Panc1 (cell line): ENCODE data around the gene SLC1A3. TPM values are rescaled to one million over a fixed set of nuclear protein-coding genes. Genes with fewer than 3 reads are reported as not detected.

Experiments
- ATAC-seq: fragments of 200-7000 bp; cut with Tn5 transposase; 2 replicates; pipeline ENCODE4 v1.9.1; 2020; ENCODE audit warnings: mild to moderate bottlenecking, moderate library complexity
- BruUV-seq: library from RNA; stranded (reverse); fragments of 400-500 nt; replicated peaks from 2 replicates; lab custom pipeline; 2021; lab: Mats Ljungman, UMichigan
- CTCF ChIA-PET: fragments of 300-600 bp; sonication (Branson Sonifier 250); formaldehyde crosslinking; loops from one replicate; lab custom pipeline; 2022; ENCODE audit warnings: antibody characterized with exemption; lab: Charles Lee
- POLR2A ChIA-PET: fragments of 300-600 bp; sonication (Branson Sonifier 250); formaldehyde crosslinking; loops from one replicate; lab custom pipeline; 2022; ENCODE audit warnings: antibody characterized with exemption; lab: Charles Lee
- DNase-seq: peaks from one replicate; pipeline ENCODE4 v3.0.0-alpha.2; 2010; ENCODE audit warnings: low read depth, low spot score
- H3K27ac ChIP-seq: 2 replicates; pipeline ENCODE4 v1.5.1; 2011; ENCODE audit warnings: mild to moderate bottlenecking, low read length, inconsistent platforms
- H3K27me3 ChIP-seq: fragments of 200-500 bp; sonication (Bioruptor generic); 2 replicates; pipeline ENCODE4 v1.6.0; 2014; ENCODE audit warnings: low read length, inconsistent platforms; ENCODE audit not compliant: control insufficient read depth, insufficient read depth
- H3K36me3 ChIP-seq: fragments of 200-500 bp; sonication (Bioruptor generic); 2 replicates; pipeline ENCODE4 v1.5.1; 2014; ENCODE audit warnings: inconsistent platforms, mild to moderate bottlenecking, low read length, moderate library complexity; ENCODE audit not compliant: control insufficient read depth, insufficient read depth
- H3K4me1 ChIP-seq: 2 replicates; pipeline ENCODE4 v1.5.1; 2011; ENCODE audit warnings: inconsistent platforms, mild to moderate bottlenecking, low read length, moderate library complexity; ENCODE audit not compliant: control insufficient read depth, insufficient read depth
- H3K4me3 ChIP-seq, 2 experiments: 2 replicates each; pipeline ENCODE4 v1.5.1; 2011 to 2012; ENCODE audit warnings: low read depth in 2 of 2, low read length in 2 of 2, mild to moderate bottlenecking in 2 of 2, inconsistent platforms in 1 of 2, moderate library complexity in 1 of 2
- H3K9me3 ChIP-seq: fragments of 200-500 bp; sonication (Bioruptor generic); 2 replicates; pipeline ENCODE4 v1.5.1; 2014; ENCODE audit warnings: low read depth, mild to moderate bottlenecking, inconsistent platforms, low read length, moderate library complexity; ENCODE audit not compliant: control insufficient read depth, insufficient read depth
- POLR2AphosphoS5 ChIP-seq: IDR thresholded peaks from 2 replicates; pipeline ENCODE4 v1.6.1; 2012; ENCODE audit warnings: mild to moderate bottlenecking, low read depth, low read length, moderate library complexity
- SIN3A ChIP-seq: IDR thresholded peaks from 2 replicates; pipeline ENCODE4 v1.6.1; 2012; ENCODE audit warnings: low read depth, mild to moderate bottlenecking, low read length, moderate library complexity, borderline replicate concordance; ENCODE audit not compliant: insufficient read depth
- TCF7L2 ChIP-seq: IDR thresholded peaks from 2 replicates; pipeline ENCODE4 v1.6.1; 2011; ENCODE audit warnings: mild to moderate bottlenecking, low read depth, low read length, inconsistent platforms
- in situ Hi-C: cut with HindIII; loops from 2 replicates; pipeline ENCODE4 v1.10.0; 2016; ENCODE audit warnings: low sequenced_read_pairs, low pct_unique_long_range_greater_than_20kb
- intact Hi-C: fragments of 100-400 bp; cut with micrococcal nuclease; formaldehyde crosslinking; loops from one replicate; pipeline ENCODE4 v1.10.0; 2022; ENCODE audit not compliant: unreplicated experiment
- total RNA-seq: library from RNA; stranded (reverse); gene quantifications from one replicate; pipeline ENCODE4 v1.2.1, GENCODE V29; 2021; ENCODE audit not compliant: unreplicated experiment
- TF ChIP-seq, protein P1 (sequence below), 2 experiments: IDR thresholded peaks; 2 replicates each; pipeline ENCODE4 v1.6.1; 2011 to 2012; ENCODE audit warnings: low read depth in 2 of 2, control low read depth in 1 of 2, low read length in 1 of 2, mild to moderate bottlenecking in 1 of 2, moderate library complexity in 1 of 2; ENCODE audit not compliant: insufficient read depth in 1 of 2
- TF ChIP-seq, protein P2 (sequence below): fragments of 450-650 bp; IDR thresholded peaks from 2 replicates; pipeline ENCODE4 v1.5.1; 2017; ENCODE audit warnings: mild to moderate bottlenecking

Gene SLC1A3
- total RNA-seq, 1 experiment from 2014 or later, result 0.13 TPM

DNA sequence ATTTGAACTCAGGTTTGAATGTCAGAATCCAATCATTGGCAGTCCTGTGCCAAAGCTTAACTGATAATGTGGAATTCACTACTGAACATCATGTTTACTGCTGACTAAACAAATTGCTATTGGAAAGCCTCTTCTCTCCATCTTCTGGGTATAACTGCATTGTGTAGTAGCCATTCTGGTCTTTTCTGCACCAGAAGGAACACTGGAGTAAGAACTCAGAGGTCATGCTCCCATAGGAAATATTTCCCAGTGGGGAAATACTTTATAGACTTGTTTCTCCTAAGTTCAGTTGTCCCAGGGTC lies 25.9 kb downstream of the SLC1A3 start:
- no peaks in the 10 kb centered on the region for H3K36me3 ChIP-seq
- intact Hi-C loops (no loop called here), in situ Hi-C loops (no loop called here)
- H3K4me1 ChIP-seq, result no peaks in the 10 kb centered on the region
- no peak overlapping the region for H3K4me3 ChIP-seq
- CTCF ChIA-PET, result no interaction called here
- no peak for DNase-seq
- H3K9me3 ChIP-seq, result no peaks in the 10 kb centered on the region
- TF ChIP-seq, protein P1, sequence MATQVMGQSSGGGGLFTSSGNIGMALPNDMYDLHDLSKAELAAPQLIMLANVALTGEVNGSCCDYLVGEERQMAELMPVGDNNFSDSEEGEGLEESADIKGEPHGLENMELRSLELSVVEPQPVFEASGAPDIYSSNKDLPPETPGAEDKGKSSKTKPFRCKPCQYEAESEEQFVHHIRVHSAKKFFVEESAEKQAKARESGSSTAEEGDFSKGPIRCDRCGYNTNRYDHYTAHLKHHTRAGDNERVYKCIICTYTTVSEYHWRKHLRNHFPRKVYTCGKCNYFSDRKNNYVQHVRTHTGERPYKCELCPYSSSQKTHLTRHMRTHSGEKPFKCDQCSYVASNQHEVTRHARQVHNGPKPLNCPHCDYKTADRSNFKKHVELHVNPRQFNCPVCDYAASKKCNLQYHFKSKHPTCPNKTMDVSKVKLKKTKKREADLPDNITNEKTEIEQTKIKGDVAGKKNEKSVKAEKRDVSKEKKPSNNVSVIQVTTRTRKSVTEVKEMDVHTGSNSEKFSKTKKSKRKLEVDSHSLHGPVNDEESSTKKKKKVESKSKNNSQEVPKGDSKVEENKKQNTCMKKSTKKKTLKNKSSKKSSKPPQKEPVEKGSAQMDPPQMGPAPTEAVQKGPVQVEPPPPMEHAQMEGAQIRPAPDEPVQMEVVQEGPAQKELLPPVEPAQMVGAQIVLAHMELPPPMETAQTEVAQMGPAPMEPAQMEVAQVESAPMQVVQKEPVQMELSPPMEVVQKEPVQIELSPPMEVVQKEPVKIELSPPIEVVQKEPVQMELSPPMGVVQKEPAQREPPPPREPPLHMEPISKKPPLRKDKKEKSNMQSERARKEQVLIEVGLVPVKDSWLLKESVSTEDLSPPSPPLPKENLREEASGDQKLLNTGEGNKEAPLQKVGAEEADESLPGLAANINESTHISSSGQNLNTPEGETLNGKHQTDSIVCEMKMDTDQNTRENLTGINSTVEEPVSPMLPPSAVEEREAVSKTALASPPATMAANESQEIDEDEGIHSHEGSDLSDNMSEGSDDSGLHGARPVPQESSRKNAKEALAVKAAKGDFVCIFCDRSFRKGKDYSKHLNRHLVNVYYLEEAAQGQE (IDR thresholded peaks at IDR 0.05; ENCODE audit: insufficient read depth in 1 of 2, low read depth in 2 of 2, low read length in 1 of 2), result no peak
- TF ChIP-seq TCF7L2 (no peak), POLR2AphosphoS5 (no peak), SIN3A (no peak)
- H3K27ac ChIP-seq, result no peak overlapping the region
- peaks cover 10% of the 10 kb centered on the region; the same call in 1 of the 2 replicates for H3K27me3 ChIP-seq
- POLR2A ChIA-PET, result no interaction called here
- no TSS peak for BruUV-seq
- no peak for ATAC-seq

GRCh38 chr5:36635721-36636390 lies 29.4 kb downstream of the SLC1A3 start:
- ChIA-PET POLR2A (interaction anchor here (0.7 kb wide), 1 partner anchor 1643 kb away, joined by 3 read pairs; no protein-coding TSS in a partner anchor), CTCF (no interaction called here)
- no peak for DNase-seq
- Histone ChIP-seq H3K9me3 (no peaks in the 10 kb centered on the region), H3K4me3 (no peak overlapping the region), H3K4me1 (no peaks in the 10 kb centered on the region), H3K36me3 (no peaks in the 10 kb centered on the region), H3K27ac (no peak overlapping the region), H3K27me3 (peaks cover 7% of the 10 kb centered on the region; the same call in 1 of the 2 replicates)
- no TSS peak for BruUV-seq
- intact Hi-C loops, result no loop called here
- TF ChIP-seq POLR2AphosphoS5 (no peak), SIN3A (no peak), TCF7L2 (no peak)
- TF ChIP-seq, protein P2, sequence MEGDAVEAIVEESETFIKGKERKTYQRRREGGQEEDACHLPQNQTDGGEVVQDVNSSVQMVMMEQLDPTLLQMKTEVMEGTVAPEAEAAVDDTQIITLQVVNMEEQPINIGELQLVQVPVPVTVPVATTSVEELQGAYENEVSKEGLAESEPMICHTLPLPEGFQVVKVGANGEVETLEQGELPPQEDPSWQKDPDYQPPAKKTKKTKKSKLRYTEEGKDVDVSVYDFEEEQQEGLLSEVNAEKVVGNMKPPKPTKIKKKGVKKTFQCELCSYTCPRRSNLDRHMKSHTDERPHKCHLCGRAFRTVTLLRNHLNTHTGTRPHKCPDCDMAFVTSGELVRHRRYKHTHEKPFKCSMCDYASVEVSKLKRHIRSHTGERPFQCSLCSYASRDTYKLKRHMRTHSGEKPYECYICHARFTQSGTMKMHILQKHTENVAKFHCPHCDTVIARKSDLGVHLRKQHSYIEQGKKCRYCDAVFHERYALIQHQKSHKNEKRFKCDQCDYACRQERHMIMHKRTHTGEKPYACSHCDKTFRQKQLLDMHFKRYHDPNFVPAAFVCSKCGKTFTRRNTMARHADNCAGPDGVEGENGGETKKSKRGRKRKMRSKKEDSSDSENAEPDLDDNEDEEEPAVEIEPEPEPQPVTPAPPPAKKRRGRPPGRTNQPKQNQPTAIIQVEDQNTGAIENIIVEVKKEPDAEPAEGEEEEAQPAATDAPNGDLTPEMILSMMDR, result no peak
- TF ChIP-seq, protein P1 (IDR thresholded peaks at IDR 0.05; ENCODE audit: insufficient read depth in 1 of 2, low read depth in 2 of 2, low read length in 1 of 2), result no peak
- ATAC-seq, result no peak
- in situ Hi-C loops, result no loop called here
